Fibroblast of lung (primary cell): ENCODE data around the gene SLC37A1.
"Not testable (repeated sequence)": the region's sequence is repeated elsewhere in the genome, so short reads cannot be mapped to it uniquely, and the experiment has no call there.

Source experiments
- EZH2 ChIP-seq: IDR thresholded peaks from 2 replicates; pipeline ENCODE4 v1.5.1; 2012; ENCODE audit warnings: low read length, control low read depth, mild to moderate bottlenecking; ENCODE audit errors: missing control alignments
- TF ChIP-seq, protein P1 (sequence below), 2 donors: IDR thresholded peaks in 1 of 2; conservative IDR thresholded peaks in 1 of 2; 1 replicate in 1 of 2; 2 replicates in 1 of 2; pipeline ENCODE4 v1.5.1; 2011 to 2012; ENCODE audit warnings: low read length in 2 of 2, control low read depth in 1 of 2, inconsistent platforms in 1 of 2, low read depth in 1 of 2, mild to moderate bottlenecking in 1 of 2

DNA sequence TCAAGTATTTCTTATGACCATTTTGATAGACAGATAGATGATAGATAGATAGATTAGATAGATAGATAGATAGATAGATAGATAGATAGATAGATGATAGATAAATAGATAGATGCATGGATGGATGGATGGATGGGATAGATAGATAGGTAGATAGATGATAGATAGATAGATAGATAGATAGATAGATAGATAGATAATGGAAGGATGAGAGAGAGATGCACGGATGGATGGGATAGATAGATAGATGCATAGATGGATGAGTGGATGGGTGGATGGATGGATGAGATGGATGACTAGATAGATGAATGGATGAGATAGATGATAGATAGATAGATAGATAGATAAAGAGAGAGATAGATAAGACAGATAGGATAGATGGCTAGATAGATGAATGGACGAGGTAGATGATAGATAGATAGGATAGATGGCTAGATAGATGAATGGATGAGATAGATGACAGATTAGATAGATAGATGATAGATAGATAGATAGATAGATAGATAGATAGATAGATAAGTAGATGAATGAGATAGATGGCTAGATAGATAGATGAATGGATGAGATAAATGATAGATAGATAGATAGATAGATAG, 114.9 kb downstream of the SLC37A1 start:
- TF ChIP-seq, protein P1, sequence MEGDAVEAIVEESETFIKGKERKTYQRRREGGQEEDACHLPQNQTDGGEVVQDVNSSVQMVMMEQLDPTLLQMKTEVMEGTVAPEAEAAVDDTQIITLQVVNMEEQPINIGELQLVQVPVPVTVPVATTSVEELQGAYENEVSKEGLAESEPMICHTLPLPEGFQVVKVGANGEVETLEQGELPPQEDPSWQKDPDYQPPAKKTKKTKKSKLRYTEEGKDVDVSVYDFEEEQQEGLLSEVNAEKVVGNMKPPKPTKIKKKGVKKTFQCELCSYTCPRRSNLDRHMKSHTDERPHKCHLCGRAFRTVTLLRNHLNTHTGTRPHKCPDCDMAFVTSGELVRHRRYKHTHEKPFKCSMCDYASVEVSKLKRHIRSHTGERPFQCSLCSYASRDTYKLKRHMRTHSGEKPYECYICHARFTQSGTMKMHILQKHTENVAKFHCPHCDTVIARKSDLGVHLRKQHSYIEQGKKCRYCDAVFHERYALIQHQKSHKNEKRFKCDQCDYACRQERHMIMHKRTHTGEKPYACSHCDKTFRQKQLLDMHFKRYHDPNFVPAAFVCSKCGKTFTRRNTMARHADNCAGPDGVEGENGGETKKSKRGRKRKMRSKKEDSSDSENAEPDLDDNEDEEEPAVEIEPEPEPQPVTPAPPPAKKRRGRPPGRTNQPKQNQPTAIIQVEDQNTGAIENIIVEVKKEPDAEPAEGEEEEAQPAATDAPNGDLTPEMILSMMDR (conservative IDR thresholded peaks at IDR 0.05 in 1 of 2, IDR thresholded peaks at IDR 0.05 in 1 of 2; ENCODE audit: low read depth in 1 of 2, low read length in 2 of 2): not testable (repeated sequence)
- not testable (repeated sequence) for TF ChIP-seq EZH2
